HepG2 (cell line): ENCODE measurements around the gene SF3A2. TPM values are rescaled to one million over a fixed set of nuclear protein-coding genes. Genes with fewer than 3 reads are reported as not detected.

Source experiments
- ADNP ChIP-seq: sonication (generic); formaldehyde crosslinking; IDR thresholded peaks from 2 replicates; pipeline ENCODE4 v1.4.0; 2020; ENCODE audit warnings: missing genetic modification reagents
- GTF2F1 ChIP-seq: fragments of 150-350 bp; IDR thresholded peaks from 2 replicates; pipeline ENCODE4 v1.6.1; 2014; ENCODE audit warnings: low read length
- KLF13 ChIP-seq: sonication (generic); formaldehyde crosslinking; IDR thresholded peaks from 2 replicates; pipeline ENCODE4 v1.4.0; 2020; ENCODE audit warnings: mild to moderate bottlenecking, missing genetic modification reagents
- KLF15 ChIP-seq: sonication (generic); formaldehyde crosslinking; IDR thresholded peaks from 2 replicates; pipeline ENCODE4 v1.8.1; 2023; ENCODE audit warnings: borderline replicate concordance, mild to moderate bottlenecking, inconsistent platforms, missing genetic modification reagents, mixed read lengths
- PAWR ChIP-seq: sonication (generic); formaldehyde crosslinking; IDR thresholded peaks from 2 replicates; pipeline ENCODE4 v1.4.0; 2020; ENCODE audit warnings: missing genetic modification reagents, mild to moderate bottlenecking, borderline replicate concordance
- RAD21 ChIP-seq: fragments of 450-650 bp; formaldehyde crosslinking; IDR thresholded peaks from 2 replicates; pipeline ENCODE4 v1.5.0; 2020; ENCODE audit warnings: mild to moderate bottlenecking
- SMYD3 ChIP-seq: sonication (generic); formaldehyde crosslinking; IDR thresholded peaks from 2 replicates; pipeline ENCODE4 v1.8.1; 2023; ENCODE audit warnings: mild to moderate bottlenecking, missing genetic modification reagents
- ZBTB1 ChIP-seq: sonication (generic); formaldehyde crosslinking; IDR thresholded peaks from 2 replicates; pipeline ENCODE4 v1.4.0; 2020; ENCODE audit warnings: missing genetic modification reagents, borderline replicate concordance
- ZFP37 ChIP-seq: sonication (generic); formaldehyde crosslinking; IDR thresholded peaks from 2 replicates; pipeline ENCODE4 v1.4.0; 2020; ENCODE audit warnings: missing genetic modification reagents, borderline replicate concordance
- ZNF3 ChIP-seq: IDR thresholded peaks from 2 replicates; pipeline ENCODE4 v1.7.0; 2017; ENCODE audit warnings: inconsistent platforms
- ZNF333 ChIP-seq: sonication (generic); formaldehyde crosslinking; IDR thresholded peaks from 2 replicates; pipeline ENCODE4 v1.4.0; 2020; ENCODE audit warnings: mild to moderate bottlenecking, missing genetic modification reagents, borderline replicate concordance
- ZNF678 ChIP-seq: sonication (generic); formaldehyde crosslinking; IDR thresholded peaks from 2 replicates; pipeline ENCODE4 v1.4.0; 2020; ENCODE audit warnings: mild to moderate bottlenecking, missing genetic modification reagents
- polyA plus RNA-seq, 8 experiments: library from polyadenylated mRNA; depleted of rRNA in 3 of 8; stranded (reverse) in 7 of 8; unstranded in 1 of 8; fragments of >200 nt; fragmentation: Illumina TruSeq in 4 of 8; extraction: Trizol in 4 of 8; gene quantifications; 2 replicates each; pipeline versions ENCODE4 v1.2.1 to v1.2.3, GENCODE V29; 2011 to 2016; ENCODE audit warnings: low read depth in 4 of 8, missing spikeins in 1 of 8, mixed read lengths in 1 of 8; ENCODE audit not compliant: insufficient read depth in 1 of 8
- total RNA-seq, 5 experiments: library from RNA; depleted of rRNA; stranded (reverse); fragments of >200 nt; fragmentation: Illumina TruSeq; extraction: Trizol; gene quantifications; 2 replicates each; pipeline ENCODE4 v1.2.3, GENCODE V29; 2016; ENCODE audit warnings: low read depth in 1 of 5
- TF ChIP-seq, protein P1 (sequence below): IDR thresholded peaks from 2 replicates; pipeline ENCODE4 v1.6.1; 2016
- TF ChIP-seq, protein P2 (sequence below): sonication (generic); formaldehyde crosslinking; IDR thresholded peaks from 2 replicates; pipeline ENCODE4 v1.4.0; 2020; ENCODE audit warnings: missing genetic modification reagents
- TF ChIP-seq, protein P3 (sequence below): sonication (generic); formaldehyde crosslinking; IDR thresholded peaks from 2 replicates; pipeline ENCODE4 v1.9.0; 2022; ENCODE audit warnings: missing genetic modification reagents, mild to moderate bottlenecking, borderline replicate concordance
- TF ChIP-seq, protein P4 (sequence below): sonication (generic); formaldehyde crosslinking; IDR thresholded peaks from one replicate; pipeline ENCODE4 v1.5.1; 2020; ENCODE audit warnings: mild to moderate bottlenecking, missing genetic modification reagents; ENCODE audit errors: not compliant biosample characterization

Gene SF3A2
- total and polyA plus RNA-seq, 2 of the 13 experiments (the other 11 are each of a cell fraction or from before 2014, with no cell fraction given), result 8.6 to 8.8 TPM

DNA sequence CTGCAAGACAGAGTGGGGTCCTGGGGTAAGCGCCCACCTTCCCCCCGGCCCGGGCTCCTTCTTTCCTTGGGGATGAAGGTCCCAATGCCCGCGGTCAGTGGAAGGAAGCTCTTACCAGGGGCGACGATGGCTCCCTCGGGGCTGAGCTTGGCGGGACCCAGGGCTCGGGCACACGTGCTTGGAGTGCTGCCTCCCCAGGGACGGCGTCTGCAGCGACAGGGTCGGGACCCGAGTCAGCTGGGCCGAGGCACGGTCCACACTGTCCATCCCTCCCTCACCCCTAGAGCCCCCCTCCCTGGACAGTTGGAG, 16.1 kb downstream of the SF3A2 start (continued):
- TF ChIP-seq ZNF3 (no peak), ZNF333 (CRISPR knock-in tag) (no peak), KLF15 (CRISPR knock-in tag) (no peak; the same call in 1 of the 2 replicates), ZNF678 (CRISPR knock-in tag) (0 out of 2 replicates have a peak, but pooled peaks have one; percentile 60), GTF2F1 (no peak), KLF13 (CRISPR knock-in tag) (peak; percentile 76; the same call in 1 of the 2 replicates), ADNP (CRISPR knock-in tag) (no peak; the same call in 1 of the 2 replicates), PAWR (no peak), ZBTB1 (CRISPR knock-in tag) (no peak), RAD21 (CRISPR knock-in tag) (no peak), ZFP37 (CRISPR knock-in tag) (0 out of 2 replicates have a peak, but pooled peaks have one; percentile 73), SMYD3 (CRISPR knock-in tag) (no peak)
- TF ChIP-seq, protein P1, sequence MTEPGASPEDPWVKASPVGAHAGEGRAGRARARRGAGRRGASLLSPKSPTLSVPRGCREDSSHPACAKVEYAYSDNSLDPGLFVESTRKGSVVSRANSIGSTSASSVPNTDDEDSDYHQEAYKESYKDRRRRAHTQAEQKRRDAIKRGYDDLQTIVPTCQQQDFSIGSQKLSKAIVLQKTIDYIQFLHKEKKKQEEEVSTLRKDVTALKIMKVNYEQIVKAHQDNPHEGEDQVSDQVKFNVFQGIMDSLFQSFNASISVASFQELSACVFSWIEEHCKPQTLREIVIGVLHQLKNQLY (CRISPR knock-in tag), result no peak
- TF ChIP-seq, protein P2, sequence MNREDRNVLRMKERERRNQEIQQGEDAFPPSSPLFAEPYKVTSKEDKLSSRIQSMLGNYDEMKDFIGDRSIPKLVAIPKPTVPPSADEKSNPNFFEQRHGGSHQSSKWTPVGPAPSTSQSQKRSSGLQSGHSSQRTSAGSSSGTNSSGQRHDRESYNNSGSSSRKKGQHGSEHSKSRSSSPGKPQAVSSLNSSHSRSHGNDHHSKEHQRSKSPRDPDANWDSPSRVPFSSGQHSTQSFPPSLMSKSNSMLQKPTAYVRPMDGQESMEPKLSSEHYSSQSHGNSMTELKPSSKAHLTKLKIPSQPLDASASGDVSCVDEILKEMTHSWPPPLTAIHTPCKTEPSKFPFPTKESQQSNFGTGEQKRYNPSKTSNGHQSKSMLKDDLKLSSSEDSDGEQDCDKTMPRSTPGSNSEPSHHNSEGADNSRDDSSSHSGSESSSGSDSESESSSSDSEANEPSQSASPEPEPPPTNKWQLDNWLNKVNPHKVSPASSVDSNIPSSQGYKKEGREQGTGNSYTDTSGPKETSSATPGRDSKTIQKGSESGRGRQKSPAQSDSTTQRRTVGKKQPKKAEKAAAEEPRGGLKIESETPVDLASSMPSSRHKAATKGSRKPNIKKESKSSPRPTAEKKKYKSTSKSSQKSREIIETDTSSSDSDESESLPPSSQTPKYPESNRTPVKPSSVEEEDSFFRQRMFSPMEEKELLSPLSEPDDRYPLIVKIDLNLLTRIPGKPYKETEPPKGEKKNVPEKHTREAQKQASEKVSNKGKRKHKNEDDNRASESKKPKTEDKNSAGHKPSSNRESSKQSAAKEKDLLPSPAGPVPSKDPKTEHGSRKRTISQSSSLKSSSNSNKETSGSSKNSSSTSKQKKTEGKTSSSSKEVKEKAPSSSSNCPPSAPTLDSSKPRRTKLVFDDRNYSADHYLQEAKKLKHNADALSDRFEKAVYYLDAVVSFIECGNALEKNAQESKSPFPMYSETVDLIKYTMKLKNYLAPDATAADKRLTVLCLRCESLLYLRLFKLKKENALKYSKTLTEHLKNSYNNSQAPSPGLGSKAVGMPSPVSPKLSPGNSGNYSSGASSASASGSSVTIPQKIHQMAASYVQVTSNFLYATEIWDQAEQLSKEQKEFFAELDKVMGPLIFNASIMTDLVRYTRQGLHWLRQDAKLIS (CRISPR knock-in tag), result no peak
- TF ChIP-seq, protein P3, sequence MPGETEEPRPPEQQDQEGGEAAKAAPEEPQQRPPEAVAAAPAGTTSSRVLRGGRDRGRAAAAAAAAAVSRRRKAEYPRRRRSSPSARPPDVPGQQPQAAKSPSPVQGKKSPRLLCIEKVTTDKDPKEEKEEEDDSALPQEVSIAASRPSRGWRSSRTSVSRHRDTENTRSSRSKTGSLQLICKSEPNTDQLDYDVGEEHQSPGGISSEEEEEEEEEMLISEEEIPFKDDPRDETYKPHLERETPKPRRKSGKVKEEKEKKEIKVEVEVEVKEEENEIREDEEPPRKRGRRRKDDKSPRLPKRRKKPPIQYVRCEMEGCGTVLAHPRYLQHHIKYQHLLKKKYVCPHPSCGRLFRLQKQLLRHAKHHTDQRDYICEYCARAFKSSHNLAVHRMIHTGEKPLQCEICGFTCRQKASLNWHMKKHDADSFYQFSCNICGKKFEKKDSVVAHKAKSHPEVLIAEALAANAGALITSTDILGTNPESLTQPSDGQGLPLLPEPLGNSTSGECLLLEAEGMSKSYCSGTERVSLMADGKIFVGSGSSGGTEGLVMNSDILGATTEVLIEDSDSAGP, result no peak
- TF ChIP-seq, protein P4, sequence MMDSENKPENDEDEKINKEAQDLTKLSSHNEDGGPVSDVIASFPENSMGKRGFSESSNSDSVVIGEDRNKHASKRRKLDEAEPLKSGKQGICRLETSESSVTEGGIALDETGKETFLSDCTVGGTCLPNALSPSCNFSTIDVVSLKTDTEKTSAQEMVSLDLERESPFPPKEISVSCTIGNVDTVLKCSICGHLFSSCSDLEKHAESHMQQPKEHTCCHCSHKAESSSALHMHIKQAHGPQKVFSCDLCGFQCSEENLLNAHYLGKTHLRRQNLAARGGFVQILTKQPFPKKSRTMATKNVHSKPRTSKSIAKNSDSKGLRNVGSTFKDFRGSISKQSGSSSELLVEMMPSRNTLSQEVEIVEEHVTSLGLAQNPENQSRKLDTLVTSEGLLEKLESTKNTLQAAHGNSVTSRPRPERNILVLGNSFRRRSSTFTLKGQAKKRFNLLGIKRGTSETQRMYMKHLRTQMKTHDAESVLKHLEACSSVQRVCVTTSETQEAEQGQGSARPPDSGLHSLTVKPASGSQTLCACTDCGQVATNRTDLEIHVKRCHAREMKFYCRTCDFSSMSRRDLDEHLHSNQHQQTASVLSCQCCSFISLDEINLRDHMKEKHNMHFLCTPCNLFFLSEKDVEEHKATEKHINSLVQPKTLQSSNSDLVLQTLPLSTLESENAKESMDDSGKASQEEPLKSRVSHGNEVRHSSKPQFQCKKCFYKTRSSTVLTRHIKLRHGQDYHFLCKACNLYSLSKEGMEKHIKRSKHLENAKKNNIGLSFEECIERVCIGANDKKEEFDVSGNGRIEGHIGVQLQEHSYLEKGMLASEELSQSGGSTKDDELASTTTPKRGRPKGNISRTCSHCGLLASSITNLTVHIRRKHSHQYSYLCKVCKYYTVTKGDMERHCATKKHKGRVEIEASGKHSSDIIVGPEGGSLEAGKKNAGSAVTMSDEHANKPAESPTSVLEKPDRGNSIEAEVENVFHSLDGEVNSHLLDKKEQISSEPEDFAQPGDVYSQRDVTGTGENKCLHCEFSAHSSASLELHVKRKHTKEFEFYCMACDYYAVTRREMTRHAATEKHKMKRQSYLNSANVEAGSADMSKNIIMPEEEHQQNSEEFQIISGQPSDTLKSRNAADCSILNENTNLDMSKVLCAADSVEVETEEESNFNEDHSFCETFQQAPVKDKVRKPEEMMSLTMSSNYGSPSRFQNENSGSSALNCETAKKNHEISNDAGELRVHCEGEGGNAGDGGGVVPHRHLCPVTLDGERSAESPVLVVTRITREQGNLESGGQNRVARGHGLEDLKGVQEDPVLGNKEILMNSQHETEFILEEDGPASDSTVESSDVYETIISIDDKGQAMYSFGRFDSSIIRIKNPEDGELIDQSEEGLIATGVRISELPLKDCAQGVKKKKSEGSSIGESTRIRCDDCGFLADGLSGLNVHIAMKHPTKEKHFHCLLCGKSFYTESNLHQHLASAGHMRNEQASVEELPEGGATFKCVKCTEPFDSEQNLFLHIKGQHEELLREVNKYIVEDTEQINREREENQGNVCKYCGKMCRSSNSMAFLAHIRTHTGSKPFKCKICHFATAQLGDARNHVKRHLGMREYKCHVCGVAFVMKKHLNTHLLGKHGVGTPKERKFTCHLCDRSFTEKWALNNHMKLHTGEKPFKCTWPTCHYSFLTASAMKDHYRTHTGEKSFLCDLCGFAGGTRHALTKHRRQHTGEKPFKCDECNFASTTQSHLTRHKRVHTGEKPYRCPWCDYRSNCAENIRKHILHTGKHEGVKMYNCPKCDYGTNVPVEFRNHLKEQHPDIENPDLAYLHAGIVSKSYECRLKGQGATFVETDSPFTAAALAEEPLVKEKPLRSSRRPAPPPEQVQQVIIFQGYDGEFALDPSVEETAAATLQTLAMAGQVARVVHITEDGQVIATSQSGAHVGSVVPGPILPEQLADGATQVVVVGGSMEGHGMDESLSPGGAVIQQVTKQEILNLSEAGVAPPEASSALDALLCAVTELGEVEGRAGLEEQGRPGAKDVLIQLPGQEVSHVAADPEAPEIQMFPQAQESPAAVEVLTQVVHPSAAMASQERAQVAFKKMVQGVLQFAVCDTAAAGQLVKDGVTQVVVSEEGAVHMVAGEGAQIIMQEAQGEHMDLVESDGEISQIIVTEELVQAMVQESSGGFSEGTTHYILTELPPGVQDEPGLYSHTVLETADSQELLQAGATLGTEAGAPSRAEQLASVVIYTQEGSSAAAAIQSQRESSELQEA (CRISPR knock-in tag), result no peak
